GM23338 (cell line): ENCODE data around the gene AQP10. TPM values are rescaled to one million over a fixed set of nuclear protein-coding genes. Genes with fewer than 3 reads are reported as not detected.
A peak's percentile ranks its signal among the peaks of the same experiment; 100 is the strongest.

Source experiments
- ATAC-seq: fragments of 200-7000 bp; cut with Tn5 transposase; 3 replicates; pipeline ENCODE4 v1.9.1; 2020
- DNase-seq: peaks from one replicate; pipeline ENCODE4 v3.0.0-alpha.2; 2015; ENCODE audit warnings: low spot score
- H2AFZ ChIP-seq: fragments of 200-600 bp; sonication (generic); 2 replicates; pipeline ENCODE4 v1.8.0; 2016; ENCODE audit warnings: antibody characterized with exemption, mild to moderate bottlenecking, moderate library complexity
- H3F3A ChIP-seq: fragments of 200-600 bp; sonication (generic); replicated peaks from 2 replicates; pipeline ENCODE4 v1.8.0; 2017; ENCODE audit warnings: antibody characterized with exemption, mixed run types, low read depth
- H3K27ac ChIP-seq: fragments of 200-600 bp; sonication (generic); 2 replicates; pipeline ENCODE4 v1.6.1; 2016; ENCODE audit warnings: low read depth
- H3K27me3 ChIP-seq: fragments of 200-600 bp; sonication (generic); 2 replicates; pipeline ENCODE4 v1.8.0; 2016; ENCODE audit warnings: mild to moderate bottlenecking, mixed run types, moderate library complexity; ENCODE audit not compliant: insufficient read depth
- H3K36me3 ChIP-seq: fragments of 200-600 bp; sonication (generic); 2 replicates; pipeline ENCODE4 v1.8.0; 2016; ENCODE audit warnings: mild to moderate bottlenecking; ENCODE audit not compliant: insufficient read depth
- H3K4me1 ChIP-seq: fragments of 200-600 bp; sonication (generic); 2 replicates; pipeline ENCODE4 v1.8.0; 2016; ENCODE audit warnings: mild to moderate bottlenecking, moderate library complexity; ENCODE audit not compliant: insufficient read depth
- H3K4me2 ChIP-seq: fragments of 200-600 bp; sonication (generic); 2 replicates; pipeline ENCODE4 v1.7.1; 2017; ENCODE audit warnings: mixed run types
- H3K4me3 ChIP-seq: fragments of 200-600 bp; sonication (generic); 2 replicates; pipeline ENCODE4 v1.6.1; 2016; ENCODE audit warnings: mixed run types
- H3K79me2 ChIP-seq: fragments of 200-600 bp; sonication (generic); replicated peaks from 2 replicates; pipeline ENCODE4 v1.8.0; 2017; ENCODE audit warnings: mild to moderate bottlenecking; ENCODE audit not compliant: insufficient read depth
- H3K9me2 ChIP-seq: fragments of 200-600 bp; sonication (generic); 2 replicates; pipeline ENCODE4 v1.8.0; 2017; ENCODE audit not compliant: insufficient read depth
- H4K20me1 ChIP-seq: fragments of 200-600 bp; sonication (generic); replicated peaks from 2 replicates; pipeline ENCODE4 v1.8.0; 2017; ENCODE audit warnings: mild to moderate bottlenecking; ENCODE audit not compliant: insufficient read depth
- H3K27ac Mint-ChIP-seq: 2 replicates; pipeline ENCODE4 v1.8.0; 2020; ENCODE audit warnings: inconsistent platforms, mild to moderate bottlenecking, moderate library complexity, mixed read lengths
- H3K27me3 Mint-ChIP-seq: 3 replicates; pipeline ENCODE4 v1.8.0; 2022; ENCODE audit warnings: low read depth, mild to moderate bottlenecking, moderate library complexity, mixed read lengths, inconsistent platforms; ENCODE audit not compliant: insufficient read depth, poor library complexity
- H3K36me3 Mint-ChIP-seq: 3 replicates; pipeline ENCODE4 v1.8.0; 2021; ENCODE audit warnings: low read depth, mild to moderate bottlenecking, inconsistent platforms, moderate library complexity, mixed read lengths
- H3K4me1 Mint-ChIP-seq: 3 replicates; pipeline ENCODE4 v1.8.0; 2020; ENCODE audit warnings: mild to moderate bottlenecking, inconsistent platforms, mixed read lengths
- H3K4me3 Mint-ChIP-seq: 3 replicates; pipeline ENCODE4 v1.8.0; 2021; ENCODE audit warnings: moderate library complexity, mild to moderate bottlenecking, inconsistent platforms, mixed read lengths
- H3K9me3 Mint-ChIP-seq: 3 replicates; pipeline ENCODE4 v1.8.0; 2020; ENCODE audit warnings: moderate library complexity, mild to moderate bottlenecking, inconsistent platforms, mixed read lengths
- CREB1 ChIP-seq: fragments of 250-450 bp; sonication (Bioruptor Pico); IDR thresholded peaks from 2 replicates; pipeline ENCODE4 v1.5.0; 2020; ENCODE audit warnings: low read depth, mild to moderate bottlenecking, moderate library complexity
- EZH2 ChIP-seq: fragments of 200-600 bp; sonication (generic); IDR thresholded peaks from one replicate; pipeline ENCODE4 v1.8.0; 2017; ENCODE audit warnings: antibody characterized with exemption, mild to moderate bottlenecking, low read depth; ENCODE audit not compliant: unreplicated experiment
- EZH2phosphoT487 ChIP-seq: fragments of 200-600 bp; sonication (generic); IDR thresholded peaks from one replicate; pipeline ENCODE4 v1.8.1; 2018; ENCODE audit warnings: antibody characterized with exemption; ENCODE audit not compliant: unreplicated experiment
- JUNB ChIP-seq: IDR thresholded peaks from one replicate; pipeline ENCODE4 v1.6.1; 2016; ENCODE audit warnings: antibody characterized with exemption; ENCODE audit not compliant: unreplicated experiment
- POLR2AphosphoS5 ChIP-seq: IDR thresholded peaks from 2 replicates; pipeline ENCODE4 v1.6.1; 2016; ENCODE audit warnings: antibody characterized with exemption, low read depth
- STAT1 ChIP-seq: IDR thresholded peaks from one replicate; pipeline ENCODE4 v1.6.1; 2016; ENCODE audit warnings: antibody characterized with exemption; ENCODE audit not compliant: unreplicated experiment
- ZNF331 ChIP-seq: fragments of 250-450 bp; sonication (Bioruptor Pico); IDR thresholded peaks from 2 replicates; pipeline ENCODE4 v1.5.0; 2020; ENCODE audit warnings: low read depth, mild to moderate bottlenecking, moderate library complexity
- polyA plus RNA-seq: library from polyadenylated mRNA; unstranded; fragments of >200 nt; fragmentation: Nextera tagmentation; extraction: Ambion mirVana; gene quantifications from 2 replicates; pipeline ENCODE4 v1.2.1, GENCODE V29; 2016
- total RNA-seq: library from RNA; depleted of rRNA; stranded (reverse); fragments of >200 nt; shearing (Covaris generic); gene quantifications from 2 replicates; pipeline ENCODE4 v1.2.3, GENCODE V29; 2014
- TF ChIP-seq, protein P1 (sequence below): IDR thresholded peaks from one replicate; pipeline ENCODE4 v1.6.1; 2018; ENCODE audit warnings: antibody characterized with exemption; ENCODE audit not compliant: unreplicated experiment
- TF ChIP-seq, protein P2 (sequence below): IDR thresholded peaks from 2 replicates; pipeline ENCODE4 v1.6.1; 2016; ENCODE audit warnings: antibody characterized with exemption

The AQP10 gene
- total and polyA plus RNA-seq, 2 experiments from 2014 or later = not detected

DNA sequence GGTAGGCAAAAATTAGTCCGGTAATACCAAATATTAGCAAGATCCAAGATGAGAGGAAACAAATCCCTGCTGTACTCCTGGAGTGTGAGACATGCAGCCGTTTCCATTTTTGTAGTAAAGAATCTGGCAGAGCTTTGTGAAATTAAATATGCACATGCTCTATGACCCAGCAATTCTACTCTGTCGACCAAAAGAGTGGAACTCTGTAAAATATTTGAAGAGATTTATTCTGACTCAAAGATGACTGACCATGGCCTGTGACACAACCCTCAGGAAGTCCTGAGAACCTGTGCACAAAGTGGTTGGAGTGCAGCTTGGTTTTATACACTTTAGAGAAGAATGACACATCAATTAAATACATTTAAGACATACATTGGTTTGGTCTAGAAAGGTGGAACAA, 32.2 kb upstream of the AQP10 start:
- no peak overlapping the region for H3K4me3 Mint-ChIP-seq
- no peaks in the 10 kb centered on the region for H3F3A ChIP-seq
- no peaks in the 10 kb centered on the region for H3K36me3 ChIP-seq
- H3K27ac Mint-ChIP-seq = no peak overlapping the region
- H3K27me3 Mint-ChIP-seq = peaks cover 2% of the 10 kb centered on the region
- DNase-seq (no peak), ATAC-seq (no peak)
- no peak for TF ChIP-seq STAT1
- TF ChIP-seq, protein P1, sequence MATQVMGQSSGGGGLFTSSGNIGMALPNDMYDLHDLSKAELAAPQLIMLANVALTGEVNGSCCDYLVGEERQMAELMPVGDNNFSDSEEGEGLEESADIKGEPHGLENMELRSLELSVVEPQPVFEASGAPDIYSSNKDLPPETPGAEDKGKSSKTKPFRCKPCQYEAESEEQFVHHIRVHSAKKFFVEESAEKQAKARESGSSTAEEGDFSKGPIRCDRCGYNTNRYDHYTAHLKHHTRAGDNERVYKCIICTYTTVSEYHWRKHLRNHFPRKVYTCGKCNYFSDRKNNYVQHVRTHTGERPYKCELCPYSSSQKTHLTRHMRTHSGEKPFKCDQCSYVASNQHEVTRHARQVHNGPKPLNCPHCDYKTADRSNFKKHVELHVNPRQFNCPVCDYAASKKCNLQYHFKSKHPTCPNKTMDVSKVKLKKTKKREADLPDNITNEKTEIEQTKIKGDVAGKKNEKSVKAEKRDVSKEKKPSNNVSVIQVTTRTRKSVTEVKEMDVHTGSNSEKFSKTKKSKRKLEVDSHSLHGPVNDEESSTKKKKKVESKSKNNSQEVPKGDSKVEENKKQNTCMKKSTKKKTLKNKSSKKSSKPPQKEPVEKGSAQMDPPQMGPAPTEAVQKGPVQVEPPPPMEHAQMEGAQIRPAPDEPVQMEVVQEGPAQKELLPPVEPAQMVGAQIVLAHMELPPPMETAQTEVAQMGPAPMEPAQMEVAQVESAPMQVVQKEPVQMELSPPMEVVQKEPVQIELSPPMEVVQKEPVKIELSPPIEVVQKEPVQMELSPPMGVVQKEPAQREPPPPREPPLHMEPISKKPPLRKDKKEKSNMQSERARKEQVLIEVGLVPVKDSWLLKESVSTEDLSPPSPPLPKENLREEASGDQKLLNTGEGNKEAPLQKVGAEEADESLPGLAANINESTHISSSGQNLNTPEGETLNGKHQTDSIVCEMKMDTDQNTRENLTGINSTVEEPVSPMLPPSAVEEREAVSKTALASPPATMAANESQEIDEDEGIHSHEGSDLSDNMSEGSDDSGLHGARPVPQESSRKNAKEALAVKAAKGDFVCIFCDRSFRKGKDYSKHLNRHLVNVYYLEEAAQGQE = no peak
- no peak for TF ChIP-seq EZH2
- no peak for TF ChIP-seq CREB1 (CRISPR knock-in tag)
- TF ChIP-seq EZH2phosphoT487 = no peak
- no peak for TF ChIP-seq ZNF331 (CRISPR knock-in tag)
- TF ChIP-seq, protein P2, sequence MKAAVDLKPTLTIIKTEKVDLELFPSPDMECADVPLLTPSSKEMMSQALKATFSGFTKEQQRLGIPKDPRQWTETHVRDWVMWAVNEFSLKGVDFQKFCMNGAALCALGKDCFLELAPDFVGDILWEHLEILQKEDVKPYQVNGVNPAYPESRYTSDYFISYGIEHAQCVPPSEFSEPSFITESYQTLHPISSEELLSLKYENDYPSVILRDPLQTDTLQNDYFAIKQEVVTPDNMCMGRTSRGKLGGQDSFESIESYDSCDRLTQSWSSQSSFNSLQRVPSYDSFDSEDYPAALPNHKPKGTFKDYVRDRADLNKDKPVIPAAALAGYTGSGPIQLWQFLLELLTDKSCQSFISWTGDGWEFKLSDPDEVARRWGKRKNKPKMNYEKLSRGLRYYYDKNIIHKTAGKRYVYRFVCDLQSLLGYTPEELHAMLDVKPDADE = no peak
- peak overlapping the region; percentile 43; the same call in 1 of the 2 replicates for H2AFZ ChIP-seq
- no peak overlapping the region for H3K27ac ChIP-seq
- H3K4me1 Mint-ChIP-seq = no peaks in the 10 kb centered on the region
- H4K20me1 ChIP-seq = no peaks in the 10 kb centered on the region
- no peak overlapping the region for H3K4me3 ChIP-seq
- no peaks in the 10 kb centered on the region for H3K9me2 ChIP-seq
- H3K79me2 ChIP-seq = no peaks in the 10 kb centered on the region
- H3K36me3 Mint-ChIP-seq = peaks cover 4% of the 10 kb centered on the region; the same call in 1 of the 3 replicates
- no peaks in the 10 kb centered on the region for H3K27me3 ChIP-seq
- H3K9me3 Mint-ChIP-seq = peaks cover 18% of the 10 kb centered on the region
- peaks cover 8% of the 10 kb centered on the region; the same call in 1 of the 2 replicates for H3K4me1 ChIP-seq
- H3K4me2 ChIP-seq = no peak overlapping the region

DNA sequence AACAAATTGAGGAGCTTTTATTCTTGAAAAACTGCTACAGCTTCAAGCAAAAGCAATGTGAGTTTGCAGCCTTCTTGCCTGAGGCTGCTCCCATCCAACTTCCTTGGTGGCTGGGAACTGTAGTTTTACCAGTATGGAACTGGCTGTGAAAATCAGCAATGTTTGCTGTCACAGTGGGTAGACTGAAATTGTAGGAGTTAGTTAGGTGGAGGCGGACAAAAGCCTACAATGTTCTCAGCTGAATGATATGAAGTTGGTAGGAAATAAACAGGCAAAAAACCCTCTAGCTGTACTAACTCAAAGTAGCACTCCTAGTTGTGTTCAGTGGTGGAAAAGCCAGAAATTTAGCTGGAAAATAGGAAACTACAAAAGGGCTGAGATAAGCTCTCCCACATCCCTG, 30.0 kb upstream of the AQP10 start:
- Histone ChIP-seq H3K79me2 (no peaks in the 10 kb centered on the region), H4K20me1 (no peaks in the 10 kb centered on the region), H3K27me3 (no peaks in the 10 kb centered on the region), H3K4me3 (no peak overlapping the region), H3K27ac (no peak overlapping the region), H2AFZ (peak overlapping the region; percentile 40), H3K36me3 (no peaks in the 10 kb centered on the region), H3K4me2 (no peak overlapping the region), H3K9me2 (no peaks in the 10 kb centered on the region), H3K4me1 (peaks cover 8% of the 10 kb centered on the region; the same call in 1 of the 2 replicates), H3F3A (no peaks in the 10 kb centered on the region)
- H3K4me3 Mint-ChIP-seq = no peak overlapping the region
- ATAC-seq = no peak
- no peak overlapping the region for H3K27ac Mint-ChIP-seq
- H3K27me3 Mint-ChIP-seq = peaks cover 6% of the 10 kb centered on the region
- H3K36me3 Mint-ChIP-seq = peaks cover 15% of the 10 kb centered on the region
- DNase-seq = no peak
- H3K9me3 Mint-ChIP-seq = peaks cover 32% of the 10 kb centered on the region
- H3K4me1 Mint-ChIP-seq = no peaks in the 10 kb centered on the region
- no peak for TF ChIP-seq STAT1
- TF ChIP-seq POLR2AphosphoS5 = no peak
- TF ChIP-seq, protein P1 = no peak
- no peak for TF ChIP-seq JUNB
